Activated CD4-positive, alpha-beta memory T cell treated with anti-CD3 and anti-CD28 coated beads for 36 hours (primary cell): ENCODE data around the gene PDE6B. TPM values are rescaled to one million over a fixed set of nuclear protein-coding genes. Genes with fewer than 3 reads are reported as not detected.

Experiments
- CTCF ChIA-PET: fragments of 350-600 bp; sonication (Branson Sonifier 250); formaldehyde crosslinking; loops from one replicate; lab custom pipeline; 2021; ENCODE audit warnings: antibody characterized with exemption, inconsistent platforms; lab: Charles Lee
- POLR2A ChIA-PET: fragments of 350-600 bp; sonication (Branson Sonifier 250); formaldehyde crosslinking; loops from one replicate; lab custom pipeline; 2021; ENCODE audit warnings: antibody characterized with exemption; lab: Charles Lee
- DNase-seq: peaks from one replicate; pipeline ENCODE4 v3.0.0-alpha.2; 2020
- H3K27ac Mint-ChIP-seq: one replicate; pipeline ENCODE4 v1.8.0; 2021; ENCODE audit warnings: mixed read lengths
- H3K27me3 Mint-ChIP-seq: one replicate; pipeline ENCODE4 v1.8.0; 2021; ENCODE audit warnings: mixed read lengths
- H3K36me3 Mint-ChIP-seq: one replicate; pipeline ENCODE4 v1.8.0; 2021; ENCODE audit warnings: mixed read lengths
- H3K4me1 Mint-ChIP-seq: one replicate; pipeline ENCODE4 v1.8.0; 2021; ENCODE audit warnings: low read depth, mixed read lengths
- H3K4me3 Mint-ChIP-seq: one replicate; pipeline ENCODE4 v1.8.0; 2021; ENCODE audit warnings: mild to moderate bottlenecking, mixed read lengths
- H3K9me3 Mint-ChIP-seq: one replicate; pipeline ENCODE4 v1.8.0; 2021; ENCODE audit warnings: mixed read lengths
- intact Hi-C: fragments of 100-400 bp; cut with micrococcal nuclease; formaldehyde crosslinking; loops from one replicate; pipeline ENCODE4 v1.15.1; 2023
- total RNA-seq, 2 experiments: library from RNA; stranded (reverse); gene quantifications; one replicate each; pipeline ENCODE4 v1.2.3, GENCODE V29; 2021

PDE6B gene
- total RNA-seq, 2 experiments from 2014 or later, result 16.1 to 22.9 TPM

DNA sequence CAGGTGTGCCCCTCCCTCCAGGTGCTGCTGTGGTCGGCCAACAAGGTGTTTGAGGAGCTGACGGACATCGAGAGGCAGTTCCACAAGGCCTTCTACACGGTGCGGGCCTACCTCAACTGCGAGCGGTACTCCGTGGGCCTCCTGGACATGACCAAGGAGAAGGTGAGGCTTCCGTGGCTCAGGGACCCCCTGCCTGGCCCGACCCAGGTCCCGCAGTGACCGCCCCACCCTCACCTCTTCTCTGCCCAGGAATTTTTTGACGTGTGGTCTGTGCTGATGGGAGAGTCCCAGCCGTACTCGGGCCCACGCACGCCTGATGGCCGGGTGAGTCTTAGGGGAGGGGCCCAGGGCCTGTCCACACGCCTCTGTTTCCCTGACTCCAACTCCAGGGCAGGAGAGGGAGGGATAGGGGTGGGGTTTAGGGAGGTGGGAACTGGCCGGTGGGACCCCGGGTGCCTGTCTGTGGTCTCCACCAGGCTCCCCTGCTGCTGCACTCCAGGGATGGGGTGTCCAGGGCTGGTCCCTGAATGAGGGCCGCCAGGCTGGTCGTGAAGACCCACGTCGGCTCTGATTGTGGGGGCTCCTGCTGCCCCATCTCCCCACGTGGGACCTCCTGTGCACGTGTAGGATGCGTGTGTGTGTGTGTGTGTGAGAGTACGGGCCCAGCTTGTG lies 28.6 kb downstream of the PDE6B start:
- peaks cover 4% of the 10 kb centered on the region for H3K27me3 Mint-ChIP-seq
- no peak overlapping the region for H3K4me3 Mint-ChIP-seq
- no peak overlapping the region for H3K27ac Mint-ChIP-seq
- POLR2A ChIA-PET, result no interaction called here
- intact Hi-C loops, result no loop called here
- DNase-seq, result no peak
- no peaks in the 10 kb centered on the region for H3K4me1 Mint-ChIP-seq
- CTCF ChIA-PET, result no interaction called here
- H3K9me3 Mint-ChIP-seq, result no peaks in the 10 kb centered on the region
- no peaks in the 10 kb centered on the region for H3K36me3 Mint-ChIP-seq

DNA sequence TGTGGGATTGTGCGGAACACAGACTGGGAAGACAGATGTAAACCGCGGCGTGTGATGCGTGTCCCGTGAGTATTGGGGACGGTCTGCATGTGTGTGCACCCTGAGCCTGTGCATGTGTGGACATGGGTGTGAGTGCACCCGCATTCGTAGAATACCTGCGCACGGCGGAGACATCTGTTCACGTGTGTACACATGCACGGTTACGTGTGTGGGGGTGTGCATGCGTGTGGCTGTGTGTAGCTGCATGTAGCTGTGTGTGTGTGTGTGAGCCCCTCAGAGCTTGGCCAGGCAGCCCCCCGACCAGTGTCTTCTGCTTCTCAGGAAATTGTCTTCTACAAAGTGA lies 29.1 kb downstream of the PDE6B start:
- CTCF ChIA-PET, result no interaction called here
- DNase-seq, result no peak
- peaks cover 4% of the 10 kb centered on the region for H3K27me3 Mint-ChIP-seq
- H3K36me3 Mint-ChIP-seq, result no peaks in the 10 kb centered on the region
- no peak overlapping the region for H3K4me3 Mint-ChIP-seq
- no peak overlapping the region for H3K27ac Mint-ChIP-seq
- no peaks in the 10 kb centered on the region for H3K4me1 Mint-ChIP-seq
- intact Hi-C loops, result no loop called here
- H3K9me3 Mint-ChIP-seq, result no peaks in the 10 kb centered on the region
- POLR2A ChIA-PET, result no interaction called here

DNA sequence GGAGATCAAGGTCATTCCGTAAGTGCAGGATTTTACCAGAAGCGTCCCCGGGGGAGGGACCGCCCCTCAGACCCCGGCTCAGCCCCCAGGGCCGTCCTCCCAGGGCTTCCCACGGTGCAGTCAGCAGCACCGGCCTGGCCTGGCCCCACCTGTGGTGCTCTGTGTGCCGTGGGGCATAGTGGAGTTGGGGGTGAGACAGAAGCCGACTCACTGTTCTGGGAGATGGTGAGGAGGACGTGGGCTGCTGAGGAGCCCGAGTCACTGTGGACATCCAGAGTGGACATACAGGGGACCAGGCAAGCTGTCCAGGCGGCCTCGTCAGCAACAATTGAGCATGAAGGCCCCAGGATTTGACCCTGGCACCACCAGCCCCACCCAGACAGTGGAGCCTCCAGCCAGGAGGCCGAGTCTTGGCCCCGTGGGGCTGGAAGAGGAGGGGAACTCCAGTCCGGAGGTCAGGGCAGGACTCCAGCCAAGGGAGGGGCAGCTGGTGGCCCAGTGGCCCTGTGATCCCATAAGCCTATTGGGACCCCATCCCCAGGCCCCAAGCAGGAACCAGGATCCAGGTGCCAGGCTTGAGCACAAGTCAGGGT lies 29.6 kb downstream of the PDE6B start:
- intact Hi-C loops, result no loop called here
- Mint-ChIP-seq H3K4me3 (no peak overlapping the region), H3K4me1 (no peaks in the 10 kb centered on the region), H3K27me3 (peaks cover 4% of the 10 kb centered on the region), H3K36me3 (peaks cover under 1% of the 10 kb centered on the region), H3K9me3 (no peaks in the 10 kb centered on the region), H3K27ac (no peak overlapping the region)
- ChIA-PET CTCF (no interaction called here), POLR2A (no interaction called here)
- DNase-seq, result no peak

DNA sequence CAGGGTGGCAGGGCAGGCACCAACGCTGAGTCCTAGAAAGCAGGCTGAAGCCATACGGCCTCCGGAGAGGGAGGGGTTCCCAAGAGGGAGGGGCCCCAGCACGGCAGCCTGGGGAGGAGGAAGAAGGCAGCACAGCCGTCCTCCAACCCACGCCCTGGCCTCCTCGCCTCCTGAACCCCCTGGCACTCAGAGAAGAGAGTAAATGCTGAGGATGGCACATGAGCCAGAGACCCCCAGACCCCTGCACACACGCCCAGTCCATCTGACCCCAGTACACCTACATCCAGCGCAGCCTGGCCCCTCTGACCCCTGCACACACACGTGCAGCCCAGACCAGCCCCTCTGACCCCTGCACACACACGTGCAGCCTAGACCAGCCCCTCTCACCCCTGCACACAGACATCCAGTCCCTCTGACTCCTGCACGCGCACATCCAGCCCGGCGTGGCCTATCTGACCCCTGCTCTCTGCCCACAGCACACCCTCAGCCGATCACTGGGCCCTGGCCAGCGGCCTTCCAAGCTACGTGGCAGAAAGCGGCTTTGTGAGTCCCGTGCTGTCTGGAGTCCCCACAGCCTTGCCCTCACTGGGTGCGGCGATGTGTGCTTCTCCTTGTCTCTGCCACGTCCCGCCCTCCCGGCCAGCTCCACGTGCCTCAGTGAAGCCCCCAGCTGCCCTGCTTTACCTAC lies 30.2 kb downstream of the PDE6B start:
- H3K9me3 Mint-ChIP-seq, result no peaks in the 10 kb centered on the region
- CTCF ChIA-PET, result no interaction called here
- peaks cover 2% of the 10 kb centered on the region for H3K36me3 Mint-ChIP-seq
- POLR2A ChIA-PET, result no interaction called here
- no peak for DNase-seq
- no peak overlapping the region for H3K27ac Mint-ChIP-seq
- H3K27me3 Mint-ChIP-seq, result peaks cover 4% of the 10 kb centered on the region
- intact Hi-C loops, result no loop called here
- no peaks in the 10 kb centered on the region for H3K4me1 Mint-ChIP-seq
- no peak overlapping the region for H3K4me3 Mint-ChIP-seq

DNA sequence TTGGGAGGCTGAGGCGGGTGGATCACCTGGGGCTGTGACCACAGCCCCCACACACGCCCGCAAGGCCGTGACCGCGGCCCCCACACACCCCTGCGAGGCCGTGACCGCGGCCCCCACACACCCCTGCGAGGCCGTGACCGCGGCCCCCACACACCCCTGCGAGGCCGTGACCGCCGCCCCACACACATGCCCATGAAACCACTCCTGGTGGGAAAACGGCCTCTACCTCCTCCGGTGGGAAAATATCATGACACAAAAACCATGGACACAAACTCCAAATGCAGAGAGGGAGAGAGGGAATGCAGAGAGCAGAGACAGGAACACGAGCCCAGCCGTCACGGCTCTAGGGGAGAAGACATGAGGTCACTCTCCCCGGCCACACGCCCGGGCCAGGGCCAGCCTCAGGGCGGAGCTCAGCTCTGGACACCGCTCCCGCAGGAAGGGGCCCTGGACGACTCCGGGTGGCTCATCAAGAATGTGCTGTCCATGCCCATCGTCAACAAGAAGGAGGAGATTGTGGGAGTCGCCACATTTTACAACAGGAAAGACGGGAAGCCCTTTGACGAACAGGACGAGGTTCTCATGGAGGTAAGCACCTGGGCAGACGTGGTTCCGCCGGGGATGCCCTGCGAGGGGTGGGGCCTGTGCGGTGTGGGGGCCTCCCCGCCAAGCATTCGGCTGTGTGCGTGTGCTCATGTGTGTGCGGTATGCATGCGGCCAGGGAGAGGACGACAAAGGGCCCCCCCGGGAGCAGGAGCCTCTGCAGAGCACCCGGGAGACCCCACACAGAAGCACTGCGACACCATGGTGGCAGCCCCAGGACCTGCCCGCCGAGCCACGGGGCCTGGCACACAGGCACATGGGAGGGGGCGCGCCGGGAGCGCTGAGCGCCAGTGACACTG lies 31.3 kb downstream of the PDE6B start:
- no peak overlapping the region for H3K27ac Mint-ChIP-seq
- ChIA-PET POLR2A (no interaction called here), CTCF (no interaction called here)
- no peak for DNase-seq
- no peaks in the 10 kb centered on the region for H3K4me1 Mint-ChIP-seq
- H3K4me3 Mint-ChIP-seq, result no peak overlapping the region
- H3K9me3 Mint-ChIP-seq, result no peaks in the 10 kb centered on the region
- H3K36me3 Mint-ChIP-seq, result peaks cover 5% of the 10 kb centered on the region
- H3K27me3 Mint-ChIP-seq, result peaks cover 4% of the 10 kb centered on the region
- intact Hi-C loops, result no loop called here

DNA sequence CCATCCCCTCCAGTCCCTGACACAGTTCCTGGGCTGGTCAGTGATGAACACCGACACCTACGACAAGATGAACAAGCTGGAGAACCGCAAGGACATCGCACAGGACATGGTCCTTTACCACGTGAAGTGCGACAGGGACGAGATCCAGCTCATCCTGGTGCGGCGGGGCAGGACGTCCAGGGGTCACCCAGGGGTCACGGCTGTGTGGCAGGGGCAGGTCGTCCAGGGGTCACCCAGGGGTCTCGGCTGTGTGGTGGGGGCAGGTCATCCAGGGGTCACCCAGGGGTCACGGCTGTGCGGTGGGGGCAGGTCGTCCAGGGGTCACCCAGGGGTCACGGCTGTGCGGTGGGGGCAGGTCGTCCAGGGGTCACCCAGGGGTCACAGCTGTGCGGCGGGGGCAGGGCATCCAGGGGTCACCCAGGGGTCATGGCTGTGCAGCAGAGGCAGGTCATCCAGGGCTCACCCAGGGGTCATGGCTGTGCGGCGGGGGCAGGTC lies 32.0 kb downstream of the PDE6B start:
- CTCF ChIA-PET, result no interaction called here
- peaks cover 5% of the 10 kb centered on the region for H3K36me3 Mint-ChIP-seq
- no peaks in the 10 kb centered on the region for H3K4me1 Mint-ChIP-seq
- intact Hi-C loops, result no loop called here
- H3K27me3 Mint-ChIP-seq, result no peaks in the 10 kb centered on the region
- no peak for DNase-seq
- no peaks in the 10 kb centered on the region for H3K9me3 Mint-ChIP-seq
- no peak overlapping the region for H3K27ac Mint-ChIP-seq
- POLR2A ChIA-PET, result no interaction called here
- H3K4me3 Mint-ChIP-seq, result no peak overlapping the region

DNA sequence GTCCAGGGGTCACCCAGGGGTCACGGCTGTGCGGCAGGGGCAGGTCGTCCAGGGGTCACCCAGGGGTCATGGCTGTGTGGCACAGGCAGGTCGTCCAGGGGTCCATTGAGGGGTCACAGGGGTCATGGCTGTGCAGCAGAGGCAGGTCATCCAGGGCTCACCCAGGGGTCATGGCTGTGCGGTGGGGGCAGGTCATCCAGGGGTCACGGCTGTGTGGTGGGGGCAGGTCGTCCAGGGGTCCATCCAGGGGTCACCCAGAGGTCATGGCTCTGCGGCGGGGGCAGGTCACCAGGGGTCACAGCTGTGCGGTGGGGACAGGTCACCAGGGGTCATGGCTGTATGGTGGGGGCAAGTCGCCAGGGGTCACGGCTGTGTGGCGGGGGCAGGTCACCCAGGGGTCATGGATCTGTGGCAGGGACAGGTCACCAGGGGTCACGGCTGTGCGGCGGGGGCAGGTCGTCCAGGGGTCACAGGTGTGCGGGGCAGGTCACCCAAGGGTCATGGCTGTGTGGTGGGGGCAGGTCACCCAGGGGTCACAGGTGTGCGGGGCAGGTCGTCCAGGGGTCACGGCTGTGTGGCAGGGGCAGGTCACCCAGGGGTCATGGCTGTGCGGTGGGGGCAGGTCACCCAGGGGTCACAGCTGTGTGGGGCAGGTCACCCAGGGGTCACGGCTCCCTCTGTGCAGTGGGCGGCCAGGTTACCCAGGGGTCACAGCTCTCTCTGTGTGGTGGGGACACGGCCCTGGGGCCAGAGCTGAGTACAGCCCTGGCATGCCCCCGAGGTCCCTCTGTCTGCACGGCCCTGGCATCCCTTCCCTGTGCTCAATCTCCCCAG lies 32.7 kb downstream of the PDE6B start:
- H3K27ac Mint-ChIP-seq, result no peak overlapping the region
- peaks cover 5% of the 10 kb centered on the region for H3K36me3 Mint-ChIP-seq
- no peak overlapping the region for H3K4me3 Mint-ChIP-seq
- H3K4me1 Mint-ChIP-seq, result no peaks in the 10 kb centered on the region
- ChIA-PET POLR2A (no interaction called here), CTCF (no interaction called here)
- H3K9me3 Mint-ChIP-seq, result no peaks in the 10 kb centered on the region
- H3K27me3 Mint-ChIP-seq, result no peaks in the 10 kb centered on the region
- intact Hi-C loops, result no loop called here
- no peak for DNase-seq

DNA sequence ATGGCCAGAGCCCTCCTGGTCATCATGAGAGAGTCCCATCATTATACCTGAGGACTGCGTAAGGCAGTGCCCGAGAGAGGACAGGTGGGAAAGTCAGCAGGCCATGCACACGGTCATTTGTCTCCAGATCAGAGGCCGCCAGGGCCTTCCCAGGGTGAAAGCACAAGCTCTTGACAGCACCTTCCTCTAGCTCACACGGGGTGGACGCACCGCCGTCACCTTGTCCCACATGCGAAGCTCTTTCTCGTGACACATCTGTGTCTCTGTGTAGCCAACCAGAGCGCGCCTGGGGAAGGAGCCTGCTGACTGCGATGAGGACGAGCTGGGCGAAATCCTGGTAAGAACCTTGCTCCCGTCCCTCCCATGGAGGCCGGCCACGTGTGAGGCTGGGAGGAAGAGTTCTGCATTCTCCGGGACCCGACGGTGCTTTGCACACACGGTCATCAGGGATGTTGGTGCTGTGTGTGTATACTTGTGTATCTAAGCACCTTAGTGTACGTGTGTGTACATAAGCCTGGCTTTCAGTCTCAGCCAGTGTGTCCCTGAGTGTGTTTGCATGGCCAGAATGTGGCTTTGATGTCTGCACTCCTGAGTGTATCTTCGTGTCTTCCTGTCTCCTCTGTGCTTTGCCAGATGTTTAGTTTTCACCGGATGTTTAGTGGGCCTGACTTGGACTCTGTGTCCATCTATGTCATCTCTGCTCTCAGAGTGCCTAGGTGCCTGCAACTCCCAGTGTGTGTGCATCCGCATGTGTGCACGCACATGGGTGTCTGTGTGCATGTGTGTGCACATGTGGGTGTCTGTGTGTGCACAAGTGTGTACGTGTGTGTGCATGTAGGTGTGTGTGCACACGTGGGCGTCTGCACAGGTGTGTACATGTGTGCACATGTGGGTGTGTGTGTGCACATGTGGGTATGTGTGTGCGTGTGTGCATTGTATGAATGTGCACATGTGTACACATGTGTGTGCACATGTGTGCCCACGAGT lies 33.6 kb downstream of the PDE6B start:
- no peak overlapping the region for H3K27ac Mint-ChIP-seq
- peaks cover 5% of the 10 kb centered on the region for H3K36me3 Mint-ChIP-seq
- no peaks in the 10 kb centered on the region for H3K9me3 Mint-ChIP-seq
- no peak for DNase-seq
- intact Hi-C loops, result no loop called here
- no peaks in the 10 kb centered on the region for H3K4me1 Mint-ChIP-seq
- CTCF ChIA-PET, result no interaction called here
- H3K4me3 Mint-ChIP-seq, result no peak overlapping the region
- no peaks in the 10 kb centered on the region for H3K27me3 Mint-ChIP-seq
- POLR2A ChIA-PET, result no interaction called here

DNA sequence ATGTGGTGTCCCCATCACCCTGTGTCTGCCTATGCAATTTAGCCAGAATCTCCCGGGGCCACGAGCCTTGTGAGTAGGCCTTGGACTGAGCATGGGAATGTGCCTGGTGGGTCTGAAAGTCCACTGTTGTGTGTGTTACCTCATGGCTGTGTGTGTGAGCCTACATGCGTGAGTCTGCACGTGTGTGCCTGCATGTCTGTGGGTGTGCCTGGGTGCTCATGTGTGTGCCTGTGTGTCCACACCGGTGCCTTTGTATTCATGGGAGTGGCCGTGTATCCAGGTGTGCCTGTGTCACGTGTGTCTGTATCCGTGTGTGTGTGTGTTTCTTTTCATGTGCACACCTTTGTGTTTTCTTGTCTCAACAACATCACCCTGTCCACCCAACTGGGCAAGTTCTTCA lies 34.5 kb downstream of the PDE6B start:
- Mint-ChIP-seq H3K27me3 (no peaks in the 10 kb centered on the region), H3K9me3 (no peaks in the 10 kb centered on the region), H3K36me3 (peaks cover 5% of the 10 kb centered on the region), H3K27ac (no peak overlapping the region), H3K4me1 (peaks cover 4% of the 10 kb centered on the region), H3K4me3 (no peak overlapping the region)
- intact Hi-C loops, result no loop called here
- CTCF ChIA-PET, result no interaction called here
- POLR2A ChIA-PET, result no interaction called here
- DNase-seq, result no peak

DNA sequence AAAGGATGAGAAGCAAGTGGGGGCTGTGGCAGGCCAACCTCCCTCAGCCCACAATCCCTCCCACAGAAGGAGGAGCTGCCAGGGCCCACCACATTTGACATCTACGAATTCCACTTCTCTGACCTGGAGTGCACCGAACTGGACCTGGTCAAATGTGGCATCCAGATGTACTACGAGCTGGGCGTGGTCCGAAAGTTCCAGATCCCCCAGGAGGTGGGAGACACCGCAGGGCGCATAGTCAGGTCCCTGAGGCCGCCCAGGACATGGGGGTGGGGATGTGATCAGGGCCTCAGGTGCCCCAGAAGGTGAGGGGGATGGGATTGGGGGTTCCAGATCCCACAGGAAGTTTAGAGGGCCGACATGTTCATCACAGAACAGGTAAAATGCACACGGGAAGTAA lies 35.0 kb downstream of the PDE6B start:
- H3K4me3 Mint-ChIP-seq, result no peak overlapping the region
- H3K27ac Mint-ChIP-seq, result no peak overlapping the region
- H3K4me1 Mint-ChIP-seq, result peaks cover 9% of the 10 kb centered on the region
- no peaks in the 10 kb centered on the region for H3K9me3 Mint-ChIP-seq
- DNase-seq, result no peak
- CTCF ChIA-PET, result no interaction called here
- POLR2A ChIA-PET, result no interaction called here
- H3K27me3 Mint-ChIP-seq, result no peaks in the 10 kb centered on the region
- intact Hi-C loops, result no loop called here
- peaks cover 5% of the 10 kb centered on the region for H3K36me3 Mint-ChIP-seq

DNA sequence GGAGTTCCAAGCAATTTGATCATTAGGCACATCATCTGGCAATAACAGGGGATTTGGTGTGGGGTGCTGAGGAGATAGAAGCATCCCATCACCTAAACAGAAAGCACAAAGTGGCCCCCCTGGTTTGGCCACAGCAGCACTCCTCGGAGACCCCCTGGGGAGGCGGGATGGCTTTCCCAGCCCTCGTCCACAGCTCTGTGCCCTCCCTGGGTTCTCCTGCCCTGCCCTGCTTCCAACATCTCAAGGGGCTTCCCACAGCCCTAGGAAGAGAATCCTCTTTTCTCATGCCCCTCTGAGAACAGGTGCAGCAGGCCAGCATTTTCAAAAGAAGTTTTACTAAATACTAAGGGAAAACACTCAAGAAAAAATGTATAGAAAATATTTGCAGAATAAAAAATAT lies 35.9 kb downstream of the PDE6B start:
- Mint-ChIP-seq H3K36me3 (peaks cover 5% of the 10 kb centered on the region), H3K27ac (no peak overlapping the region), H3K27me3 (no peaks in the 10 kb centered on the region), H3K9me3 (no peaks in the 10 kb centered on the region), H3K4me1 (peaks cover 12% of the 10 kb centered on the region), H3K4me3 (no peak overlapping the region)
- ChIA-PET POLR2A (no interaction called here), CTCF (no interaction called here)
- intact Hi-C loops, result no loop called here
- DNase-seq, result no peak
